B cell (primary cell): ENCODE data around the gene TRAM2. TPM values are rescaled to one million over a fixed set of nuclear protein-coding genes. Genes with fewer than 3 reads are reported as not detected.
A peak's percentile ranks its signal among the peaks of the same experiment; 100 is the strongest.

Experiments
- ATAC-seq: fragments of 200-7000 bp; cut with Tn5 transposase; one replicate; pipeline ENCODE4 v1.10.0; 2021; ENCODE audit warnings: low read depth, mild to moderate bottlenecking, moderate number of reproducible peaks, moderate library complexity
- CTCF ChIA-PET: fragments of 350-600 bp; sonication (Branson Sonifier 250); formaldehyde crosslinking; loops from one replicate; lab custom pipeline; 2021; ENCODE audit warnings: antibody characterized with exemption, inconsistent platforms; lab: Charles Lee
- POLR2A ChIA-PET: fragments of 350-600 bp; sonication (Branson Sonifier 250); formaldehyde crosslinking; loops from one replicate; lab custom pipeline; 2021; ENCODE audit warnings: antibody characterized with exemption; lab: Charles Lee
- DNase-seq: peaks from one replicate; pipeline ENCODE4 v3.0.0; 2013
- H2AFZ ChIP-seq: 2 replicates; pipeline ENCODE4 v1.6.1; 2012; ENCODE audit warnings: mild to moderate bottlenecking, low read depth, low read length; ENCODE audit not compliant: insufficient read depth, poor library complexity, severe bottlenecking
- H3K27ac ChIP-seq, 2 donors: 1 replicate in 1 of 2; 2 replicates in 1 of 2; pipeline ENCODE4 v1.5.1; 2012 to 2013; ENCODE audit warnings: low read length in 2 of 2, mild to moderate bottlenecking in 2 of 2, moderate library complexity in 1 of 2
- H3K27me3 ChIP-seq, 4 experiments: fragments of 200-600 bp in 1 of 4; sonication (generic) in 1 of 4; replicated peaks in 1 of 4; 1 replicate in 2 of 4; 2 replicates in 2 of 4; pipeline versions ENCODE4 v1.6.1 to v1.7.0; 2013 to 2016; ENCODE audit warnings: low read length in 3 of 4, mild to moderate bottlenecking in 2 of 4, mixed read lengths in 1 of 4, moderate library complexity in 1 of 4; ENCODE audit not compliant: insufficient read depth in 4 of 4, control insufficient read depth in 3 of 4; ENCODE audit errors: control extremely low read depth in 1 of 4
- H3K36me3 ChIP-seq, 2 experiments: replicated peaks in 1 of 2; 1 replicate in 1 of 2; 2 replicates in 1 of 2; pipeline versions ENCODE4 v1.6.1 to v1.7.1; 2013; ENCODE audit warnings: low read length in 1 of 2; ENCODE audit not compliant: insufficient read depth in 2 of 2, control insufficient read depth in 1 of 2; ENCODE audit errors: control extremely low read depth in 1 of 2, extremely low read depth in 1 of 2
- H3K4me1 ChIP-seq, 2 donors: fragments of 200-600 bp in 1 of 2; sonication (generic) in 1 of 2; 1 replicate in 1 of 2; 2 replicates in 1 of 2; pipeline versions ENCODE4 v1.5.1 to v1.6.1; 2013 to 2017; ENCODE audit warnings: low read length in 2 of 2; ENCODE audit not compliant: control insufficient read depth in 2 of 2, insufficient read depth in 2 of 2
- H3K4me2 ChIP-seq: replicated peaks from 2 replicates; pipeline ENCODE3; 2012; ENCODE audit warnings: mild to moderate bottlenecking, low read depth, low read length; ENCODE audit not compliant: poor library complexity, severe bottlenecking
- H3K4me3 ChIP-seq, 5 experiments: fragments of 200-600 bp in 1 of 5; sonication (generic) in 1 of 5; 1 replicate in 3 of 5; 2 replicates in 2 of 5; pipeline versions ENCODE4 v1.5.1 to v1.7.0; 2011 to 2016; ENCODE audit warnings: low read length in 4 of 5, mild to moderate bottlenecking in 4 of 5, low read depth in 2 of 5, control low read depth in 1 of 5, moderate library complexity in 1 of 5; ENCODE audit not compliant: insufficient read depth in 1 of 5; ENCODE audit errors: control extremely low read depth in 1 of 5, extremely low read depth in 1 of 5
- H3K79me2 ChIP-seq: fragments of 200-600 bp; sonication (generic); one replicate; pipeline ENCODE4 v1.6.0; 2016; ENCODE audit warnings: low read length; ENCODE audit not compliant: control insufficient read depth, insufficient read depth
- H3K9ac ChIP-seq: fragments of 200-600 bp; sonication (generic); 2 replicates; pipeline ENCODE4 v1.6.1; 2017; ENCODE audit warnings: mild to moderate bottlenecking, low read length, moderate library complexity
- H3K9me3 ChIP-seq, 3 donors: one replicate each; pipeline versions ENCODE4 v1.6.1 to v1.7.1; 2013; ENCODE audit warnings: low read length in 2 of 3; ENCODE audit not compliant: control insufficient read depth in 2 of 3, insufficient read depth in 1 of 3; ENCODE audit errors: control extremely low read depth in 1 of 3
- H4K20me1 ChIP-seq: 2 replicates; pipeline ENCODE4 v1.6.0; 2012; ENCODE audit warnings: mild to moderate bottlenecking, low read length; ENCODE audit not compliant: insufficient read depth, control insufficient read depth, poor library complexity, severe bottlenecking
- H3K27ac Mint-ChIP-seq: one replicate; pipeline ENCODE4 v1.8.0; 2021; ENCODE audit warnings: mixed read lengths
- H3K27me3 Mint-ChIP-seq: one replicate; pipeline ENCODE4 v1.8.0; 2021; ENCODE audit warnings: mixed read lengths
- H3K4me1 Mint-ChIP-seq: one replicate; pipeline ENCODE4 v1.8.0; 2021; ENCODE audit warnings: mixed read lengths
- H3K4me3 Mint-ChIP-seq: one replicate; pipeline ENCODE4 v1.8.0; 2021; ENCODE audit warnings: mixed read lengths
- H3K9me3 Mint-ChIP-seq: one replicate; pipeline ENCODE4 v1.8.0; 2022; ENCODE audit warnings: mixed read lengths; ENCODE audit not compliant: insufficient read depth
- CTCF ChIP-seq: fragments of 200-600 bp; IDR thresholded peaks from one replicate; pipeline ENCODE4 v1.8.0; 2022; ENCODE audit warnings: antibody characterized with exemption, mild to moderate bottlenecking
- EZH2 ChIP-seq: IDR thresholded peaks from 2 replicates; pipeline ENCODE4 v1.6.1; 2012; ENCODE audit warnings: borderline replicate concordance, low read depth, mild to moderate bottlenecking, moderate library complexity, low read length; ENCODE audit not compliant: insufficient read depth, poor library complexity, severe bottlenecking
- WGBS: methylation state at CpG from one replicate; pipeline ENCODE4 v1.1.5; 2013; ENCODE audit warnings: missing lambda C conversion rate; ENCODE audit not compliant: insufficient coverage; 5-methylcytosine and 5-hydroxymethylcytosine counted together
- intact Hi-C: fragments of 100-400 bp; cut with micrococcal nuclease; formaldehyde crosslinking; loops from one replicate; pipeline ENCODE4 v1.10.0; 2022
- polyA plus RNA-seq: library from polyadenylated mRNA; depleted of rRNA; stranded (reverse); fragments of >200 nt; gene quantifications from 2 replicates; pipeline ENCODE4 v1.2.3, GENCODE V29; 2012
- total RNA-seq, 2 donors: library from RNA; stranded (reverse); fragments of 120-200 nt in 1 of 2; gene quantifications; 1 replicate in 1 of 2; 2 replicates in 1 of 2; pipeline versions ENCODE4 v1.2.3 to v1.2.4, GENCODE V29; 2013 to 2022

The TRAM2 gene
- total and polyA plus RNA-seq, 2 donors (not counting 1 experiment from before 2014, with no cell fraction given), result 9.0 to 13.3 TPM

DNA sequence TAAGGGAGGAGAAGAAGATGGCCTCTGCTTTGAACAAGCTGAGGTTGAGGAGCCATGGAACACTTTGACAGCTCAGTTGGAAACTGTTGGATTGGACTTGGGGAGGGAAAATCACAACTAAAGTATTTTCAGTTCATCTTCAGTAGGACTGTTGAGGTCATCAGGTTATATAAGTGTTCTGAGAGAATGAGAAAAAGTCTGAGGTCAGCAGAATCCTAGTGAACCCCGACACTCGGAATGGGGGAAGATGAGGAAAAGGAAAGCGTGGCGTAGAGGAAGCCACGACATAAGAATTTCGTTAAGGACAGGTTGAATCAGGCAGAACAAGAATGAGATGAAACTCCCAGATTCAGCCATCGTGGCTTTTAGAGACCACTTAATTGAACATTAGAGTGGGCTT, 4.0 kb upstream of the TRAM2 start:
- no peak for ATAC-seq
- Histone ChIP-seq H2AFZ (no peak overlapping the region), H3K9ac (no peak overlapping the region), H4K20me1 (peaks cover 6% of the 10 kb centered on the region), H3K27me3 (no peaks in the 10 kb centered on the region), H3K79me2 (peaks cover 8% of the 10 kb centered on the region), H3K9me3 (no peaks in the 10 kb centered on the region), H3K4me3 (no peak overlapping the region), H3K36me3 (no peaks in the 10 kb centered on the region), H3K4me1 (peaks cover 14 to 15% of the 10 kb centered on the region in 2 donors), H3K27ac (no peak overlapping the region), H3K4me2 (no peak overlapping the region)
- intact Hi-C loops, result no loop called here
- 97% methylated on average over 7 of the region's 7 CpGs for WGBS
- H3K27me3 Mint-ChIP-seq, result no peaks in the 10 kb centered on the region
- H3K4me1 Mint-ChIP-seq, result peaks cover 15% of the 10 kb centered on the region
- no peaks in the 10 kb centered on the region for H3K9me3 Mint-ChIP-seq
- TF ChIP-seq EZH2, result no peak
- no peak for TF ChIP-seq CTCF
- DNase-seq, result no peak
- POLR2A ChIA-PET, result no interaction called here
- no peak overlapping the region for H3K4me3 Mint-ChIP-seq
- CTCF ChIA-PET, result no interaction called here
- H3K27ac Mint-ChIP-seq, result no peak overlapping the region

GRCh38 chr6:52579006-52579660, 2.3 kb upstream of the TRAM2 start:
- H3K27me3 Mint-ChIP-seq, result no peaks in the 10 kb centered on the region
- H2AFZ ChIP-seq, result no peak overlapping the region
- no peak overlapping the region for H3K4me2 ChIP-seq
- intact Hi-C loops, result loop anchor here (5.0 kb wide), 1 partner anchor 1213 kb away; no protein-coding TSS in a partner anchor
- no peak overlapping the region for H3K4me3 ChIP-seq
- no peaks in the 10 kb centered on the region for H3K36me3 ChIP-seq
- no peak for TF ChIP-seq CTCF
- no peak for TF ChIP-seq EZH2
- H3K4me1 ChIP-seq, result peaks cover 32 to 33% of the 10 kb centered on the region in 2 donors
- ATAC-seq (no peak), DNase-seq (no peak)
- H3K4me3 Mint-ChIP-seq, result peak overlapping the region; percentile 16
- no peaks in the 10 kb centered on the region for H3K27me3 ChIP-seq
- H3K4me1 Mint-ChIP-seq, result peaks cover 32% of the 10 kb centered on the region
- peaks cover 15% of the 10 kb centered on the region for H4K20me1 ChIP-seq
- no peaks in the 10 kb centered on the region for H3K9me3 Mint-ChIP-seq
- POLR2A ChIA-PET, result interaction anchor here (0.6 kb wide), 1 partner anchor 86 kb away, joined by 3 read pairs; no protein-coding TSS in a partner anchor
- H3K27ac Mint-ChIP-seq, result no peak overlapping the region
- CTCF ChIA-PET, result interaction anchor here (0.7 to 2.0 kb wide), 2 partner anchors 19 to 441 kb away, joined by 3 to 7 read pairs; no protein-coding TSS in a partner anchor
- H3K9me3 ChIP-seq, result no peaks in the 10 kb centered on the region
- H3K27ac ChIP-seq, result no peak overlapping the region
- H3K79me2 ChIP-seq, result peaks cover 19% of the 10 kb centered on the region
- no peak overlapping the region for H3K9ac ChIP-seq
- WGBS, result no CpG with 5 or more reads among the region's 6 CpGs
